OCI-LY3 (cell line): Measurements from ENCODE around the gene FCER2.

ENCODE experiments used
- CTCF ChIP-seq: fragments of 200-600, 300-600 bp; sonication (generic); IDR thresholded peaks from 2 replicates; pipeline ENCODE4 v1.5.1; 2014; ENCODE audit warnings: antibody characterized with exemption, low read length, low read depth
- EZH2phosphoT487 ChIP-seq: fragments of 200-600 bp; shearing (Covaris generic); IDR thresholded peaks from 2 replicates; pipeline ENCODE4 v1.6.1; 2018; ENCODE audit warnings: antibody characterized with exemption, mixed run types, low read depth

- TF ChIP-seq CTCF: no peak
- no peak for TF ChIP-seq EZH2phosphoT487
These were observed 41.1 kb upstream of the FCER2 start for GRCh38 chr19:7742991-7743390.
